Measurements from ENCODE around the gene TPCN1.
A peak's percentile ranks its signal among the peaks of the same experiment; 100 is the strongest.

TPCN1 gene

GRCh38 chr12:113211160-113211559 is 10.1 kb upstream of the TPCN1 start:
- DNase-seq (ENCODE audit: low read depth): no peak
- no peak for TF ChIP-seq CTCF (conservative IDR thresholded peaks at IDR 0.05; ENCODE audit: control insufficient read depth, insufficient read depth, low read depth, low read length)

DNA sequence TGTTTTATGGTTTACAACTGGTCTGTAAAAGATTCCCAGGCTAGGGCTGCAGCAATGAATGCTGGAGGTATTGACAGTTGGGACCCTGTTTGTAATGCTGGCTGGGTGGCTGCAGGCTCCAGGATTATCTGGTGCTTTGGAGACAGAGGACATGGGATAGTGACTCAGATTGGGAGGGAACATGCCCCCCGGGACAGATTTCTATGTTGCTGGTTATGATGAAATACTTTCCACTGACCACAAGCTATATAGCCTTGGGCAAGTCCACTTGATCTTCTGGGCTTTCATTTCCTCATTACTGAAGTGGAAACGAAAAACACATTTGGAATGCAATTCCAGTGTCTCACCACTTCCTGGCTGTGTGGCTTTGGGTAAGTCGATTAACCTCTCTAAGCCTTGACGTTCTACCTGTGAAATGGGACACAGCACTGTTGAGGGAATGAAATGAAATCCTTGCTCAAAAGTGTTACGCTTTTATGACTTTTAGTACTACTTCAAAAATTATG is 6.3 kb upstream of the TPCN1 start:
- no peak for TF ChIP-seq CTCF (conservative IDR thresholded peaks at IDR 0.05; ENCODE audit: control insufficient read depth, insufficient read depth, low read depth, low read length)
- DNase-seq (ENCODE audit: low read depth): peak; percentile 98
- no peak overlapping the region for H3K4me3 ChIP-seq (ENCODE audit: control insufficient read depth, low read depth, low read length)

More at GRCh38 chr12:113211160-113211559, 10.1 kb upstream of the TPCN1 start:
- no peak overlapping the region for H3K4me3 ChIP-seq (ENCODE audit: control insufficient read depth, low read depth, low read length)

DNA sequence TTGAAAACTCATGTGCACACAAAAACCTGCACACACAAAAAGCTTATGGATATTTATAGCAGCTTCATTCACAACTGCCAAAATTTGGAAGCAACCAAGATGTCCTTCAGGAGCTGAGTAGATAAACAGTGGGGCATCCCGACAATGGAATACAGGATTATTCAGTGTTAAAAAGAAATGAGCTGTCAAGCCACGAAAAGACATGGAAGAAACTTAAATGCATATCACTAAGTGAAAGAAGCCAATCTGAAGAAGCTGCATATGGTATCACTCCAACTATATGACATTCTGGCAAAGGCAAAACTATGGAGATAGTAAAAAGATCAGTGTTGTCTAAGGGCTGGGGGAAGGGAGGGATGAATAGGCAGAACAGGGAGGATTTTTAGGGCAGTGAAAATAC is 5.2 kb upstream of the TPCN1 start:
- no peak overlapping the region for H3K4me3 ChIP-seq (ENCODE audit: control insufficient read depth, low read depth, low read length)
- DNase-seq (ENCODE audit: low read depth): no peak
- TF ChIP-seq CTCF (conservative IDR thresholded peaks at IDR 0.05; ENCODE audit: control insufficient read depth, insufficient read depth, low read depth, low read length): no peak

DNA sequence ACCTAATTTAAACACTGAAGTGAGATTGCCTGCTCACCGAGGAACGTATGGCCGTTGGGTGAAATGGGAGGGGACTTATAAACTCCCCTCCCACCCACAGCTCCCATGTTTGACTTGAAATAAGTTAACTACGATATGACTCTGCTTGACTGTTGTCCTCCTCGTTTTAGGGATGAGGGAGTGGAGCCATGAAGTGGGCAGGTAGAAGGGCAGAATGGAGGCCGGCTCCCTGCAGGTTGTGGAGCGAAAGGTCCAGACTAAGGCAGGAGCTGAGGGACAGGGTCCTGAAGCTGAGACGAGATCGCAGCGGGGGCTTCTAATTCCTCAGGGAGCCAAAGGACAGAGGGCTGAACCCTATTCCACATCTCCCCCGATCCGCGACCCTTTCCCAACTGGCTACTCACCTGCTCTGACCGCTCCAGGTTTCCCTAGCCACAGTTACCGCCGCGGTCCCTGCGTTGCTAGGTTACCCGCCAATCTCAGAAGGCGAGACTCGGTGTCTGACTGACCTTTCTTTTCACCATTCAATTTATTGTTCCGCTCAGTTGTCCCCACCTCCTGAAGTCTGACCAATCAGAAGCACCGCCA is 577 bp upstream of the TPCN1 start:
- DNase-seq (ENCODE audit: low read depth): no peak
- no peak for TF ChIP-seq CTCF (conservative IDR thresholded peaks at IDR 0.05; ENCODE audit: control insufficient read depth, insufficient read depth, low read depth, low read length)
- H3K4me3 ChIP-seq (ENCODE audit: control insufficient read depth, low read depth, low read length): peak overlapping the region; percentile 81

DNA sequence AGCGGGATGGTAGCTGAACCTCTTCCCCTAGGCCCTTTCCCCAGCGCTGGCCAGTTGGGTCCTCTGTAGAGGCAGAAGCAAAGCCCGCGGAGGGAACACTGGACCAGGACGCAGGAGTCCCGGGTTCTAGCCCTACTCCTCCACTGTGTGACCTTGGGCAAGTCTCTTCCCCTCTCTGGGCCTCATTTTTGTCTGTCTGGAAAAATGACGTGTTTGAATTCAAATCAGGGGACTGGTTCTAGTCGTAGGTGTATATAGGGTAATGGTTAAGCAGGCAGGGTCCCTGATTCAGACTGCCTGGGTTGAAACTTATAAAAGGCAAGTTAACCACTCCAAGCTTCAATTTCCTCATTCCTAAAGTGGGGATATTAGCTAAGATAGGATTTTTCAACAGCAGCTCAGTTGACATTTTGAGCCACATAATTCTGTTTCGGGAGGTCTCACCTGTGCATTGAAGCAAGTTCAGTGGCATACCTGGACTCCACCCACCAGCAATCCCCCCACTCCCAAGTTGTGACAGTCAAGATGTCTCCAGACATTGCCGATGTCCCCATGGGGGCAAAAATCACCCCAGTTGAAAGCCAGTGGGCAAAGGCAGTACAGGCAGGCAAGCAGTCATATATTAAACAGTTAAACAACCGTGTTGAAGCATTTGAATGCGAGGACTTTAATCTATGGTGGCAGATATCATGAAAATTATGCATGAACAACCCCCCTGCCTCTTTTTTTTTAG is 899 bp downstream of the TPCN1 start:
- H3K4me3 ChIP-seq (ENCODE audit: control insufficient read depth, low read depth, low read length): peak overlapping the region; percentile 81
- no peak for TF ChIP-seq CTCF (conservative IDR thresholded peaks at IDR 0.05; ENCODE audit: control insufficient read depth, insufficient read depth, low read depth, low read length)
- no peak for DNase-seq (ENCODE audit: low read depth)

DNA sequence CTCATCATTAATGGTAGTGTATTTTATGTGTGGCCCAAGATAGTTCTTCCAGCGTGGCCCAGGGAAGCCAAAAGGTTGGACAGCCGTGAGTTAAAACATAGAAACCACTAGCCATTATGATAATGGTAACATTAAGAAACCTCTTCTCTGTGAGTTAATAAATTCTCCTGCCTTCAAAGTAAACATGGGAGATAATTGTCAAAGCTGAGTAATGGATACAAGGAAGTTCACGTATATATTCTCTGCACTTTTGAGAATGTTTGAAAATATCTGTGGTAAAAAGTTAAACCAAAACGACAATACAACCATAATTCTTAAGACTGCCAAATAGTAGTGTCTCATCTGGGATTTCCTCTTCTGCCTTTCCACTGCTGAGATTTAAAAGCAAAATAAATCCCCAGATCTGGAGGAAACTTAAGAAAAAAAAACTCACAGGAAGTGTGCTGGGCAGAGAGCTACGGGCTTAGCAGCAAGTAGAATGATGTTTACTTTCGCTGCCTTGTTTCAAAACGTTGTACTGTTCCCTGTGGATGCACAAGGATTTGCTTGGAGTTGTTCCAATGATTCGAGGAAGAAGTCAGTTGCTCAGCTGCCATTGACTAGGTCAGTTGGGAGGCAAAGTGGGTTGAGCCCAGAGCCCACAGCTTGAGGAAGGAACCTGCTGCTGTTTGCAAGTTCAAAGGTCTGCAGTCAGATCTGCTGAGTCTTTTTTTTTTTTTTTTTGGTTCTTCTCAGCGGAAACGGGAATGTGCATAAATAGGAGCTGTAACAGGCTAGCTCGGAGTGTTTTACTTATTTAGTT is 1.7 kb downstream of the TPCN1 start:
- TF ChIP-seq CTCF (conservative IDR thresholded peaks at IDR 0.05; ENCODE audit: control insufficient read depth, insufficient read depth, low read depth, low read length): no peak
- peak overlapping the region; percentile 81 for H3K4me3 ChIP-seq (ENCODE audit: control insufficient read depth, low read depth, low read length)
- DNase-seq (ENCODE audit: low read depth): peak; percentile 94
